HG02852 (cell line): ENCODE measurements around the gene VAV1.
"Not testable (repeated sequence)": the region's sequence is repeated elsewhere in the genome, so short reads cannot be mapped to it uniquely, and the experiment has no call there.

ENCODE experiments used
- ATAC-seq: cut with Tn5 transposase; IDR thresholded peaks from one replicate; pipeline ENCODE4 v1.9.1; 2021; ENCODE audit warnings: mild to moderate bottlenecking, moderate library complexity; ENCODE audit not compliant: unreplicated experiment

The VAV1 gene

GRCh38 chr19:6812612-6813011 is 40.1 kb downstream of the VAV1 start:
- ATAC-seq, result no peak

GRCh38 chr19:6813659-6814058 is 41.2 kb downstream of the VAV1 start:
- ATAC-seq, result no peak

- ATAC-seq, result no peak
Measured at GRCh38 chr19:6817179-6817578, 44.7 kb downstream of the VAV1 start.

- no peak for ATAC-seq
Measured at GRCh38 chr19:6818246-6818645, 45.7 kb downstream of the VAV1 start.

GRCh38 chr19:6819323-6819722 is 46.8 kb downstream of the VAV1 start:
- ATAC-seq, result no peak

DNA sequence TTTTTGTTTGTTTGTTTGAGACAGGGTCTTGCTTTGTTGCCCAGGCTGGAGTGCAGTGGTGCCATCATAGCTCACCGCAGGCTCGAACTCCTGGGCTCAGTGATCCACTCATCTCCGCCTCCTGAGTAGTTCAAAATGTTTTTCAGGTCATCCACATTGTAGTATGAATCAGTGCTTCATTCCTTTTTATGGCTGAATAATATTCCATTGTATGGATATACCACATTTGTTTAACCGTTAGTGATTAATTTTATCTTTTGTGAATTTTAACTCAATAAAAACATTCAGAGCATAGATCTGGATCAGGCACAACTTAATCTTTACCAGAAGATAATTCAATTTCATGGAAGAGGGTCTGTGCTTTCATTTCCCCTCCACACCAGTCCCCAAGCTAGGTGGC is 47.7 kb downstream of the VAV1 start:
- no peak for ATAC-seq

GRCh38 chr19:6821639-6822310 is 49.3 kb downstream of the VAV1 start:
- no peak for ATAC-seq

DNA sequence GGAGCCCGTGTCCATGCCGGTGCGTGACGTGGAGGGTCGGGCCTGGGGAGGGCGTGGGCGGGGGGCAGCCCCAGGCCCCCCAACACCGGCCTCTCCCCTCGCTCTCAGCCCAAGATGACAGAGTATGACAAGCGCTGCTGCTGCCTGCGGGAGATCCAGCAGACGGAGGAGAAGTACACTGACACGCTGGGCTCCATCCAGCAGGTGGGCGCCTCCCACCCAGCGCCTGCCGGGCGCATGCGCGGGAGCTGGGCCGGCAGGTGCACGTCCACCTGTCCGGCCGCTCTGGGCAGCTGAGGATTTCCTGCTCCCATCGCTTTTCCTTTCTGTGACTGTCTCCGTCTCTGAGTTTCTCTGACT is 49.8 kb downstream of the VAV1 start:
- no peak for ATAC-seq

DNA sequence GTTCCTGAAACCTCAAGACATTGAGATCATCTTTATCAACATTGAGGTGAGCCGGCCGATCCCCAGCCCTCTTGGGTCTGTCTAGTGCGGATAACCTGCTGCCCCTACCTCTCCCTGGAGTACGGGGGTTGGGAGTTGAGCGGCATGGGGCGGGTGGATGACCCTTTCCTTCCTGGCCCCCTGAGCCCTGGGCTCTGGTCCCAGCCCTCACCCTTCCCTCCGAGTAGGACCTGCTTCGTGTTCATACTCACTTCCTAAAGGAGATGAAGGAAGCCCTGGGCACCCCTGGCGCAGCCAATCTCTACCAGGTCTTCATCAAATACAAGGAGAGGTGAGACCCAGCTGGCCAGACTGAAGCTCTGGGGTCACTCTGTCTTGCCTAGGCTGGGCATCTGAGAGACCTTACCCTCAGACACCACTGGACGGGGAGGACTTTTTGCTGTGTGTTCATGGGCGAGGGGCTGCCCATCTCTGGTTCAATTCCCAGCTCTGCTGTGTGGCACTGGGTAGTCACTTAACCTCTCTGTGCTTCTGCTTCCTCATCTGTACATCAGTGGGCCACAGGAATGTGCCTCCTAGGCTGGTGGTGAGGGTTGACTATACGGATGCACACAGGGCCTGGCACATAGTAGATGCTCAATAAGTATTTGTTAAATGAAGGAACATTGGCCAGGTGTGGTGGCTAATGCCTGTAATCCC is 52.7 kb downstream of the VAV1 start:
- no peak for ATAC-seq

DNA sequence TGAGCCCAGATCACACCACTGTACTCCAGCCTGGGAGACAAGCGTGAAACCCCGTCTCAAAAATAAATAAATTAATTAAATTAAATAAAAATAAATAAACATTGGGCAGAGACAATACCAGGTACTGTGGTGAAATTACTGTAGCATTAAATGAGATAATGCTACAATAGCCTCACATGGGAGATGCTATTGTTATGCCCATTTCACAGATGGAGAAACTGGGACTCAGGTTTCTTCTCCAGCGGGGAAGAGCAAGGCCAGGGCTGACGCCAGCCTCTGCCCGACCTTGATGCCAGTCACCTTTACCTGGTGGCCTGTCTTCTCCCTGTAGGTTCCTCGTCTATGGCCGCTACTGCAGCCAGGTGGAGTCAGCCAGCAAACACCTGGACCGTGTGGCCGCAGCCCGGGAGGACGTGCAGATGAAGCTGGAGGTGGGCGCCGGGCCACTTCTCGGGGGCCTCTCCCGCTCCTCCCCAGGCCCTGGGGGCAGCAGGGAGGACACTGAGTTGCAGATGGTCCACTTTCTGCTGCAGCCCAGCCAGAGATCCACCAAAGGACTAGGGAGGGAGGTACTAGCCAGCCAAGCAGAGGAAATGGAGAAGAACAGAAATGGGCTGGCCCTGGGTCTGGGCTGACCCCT is 53.9 kb downstream of the VAV1 start:
- ATAC-seq, result no peak

DNA sequence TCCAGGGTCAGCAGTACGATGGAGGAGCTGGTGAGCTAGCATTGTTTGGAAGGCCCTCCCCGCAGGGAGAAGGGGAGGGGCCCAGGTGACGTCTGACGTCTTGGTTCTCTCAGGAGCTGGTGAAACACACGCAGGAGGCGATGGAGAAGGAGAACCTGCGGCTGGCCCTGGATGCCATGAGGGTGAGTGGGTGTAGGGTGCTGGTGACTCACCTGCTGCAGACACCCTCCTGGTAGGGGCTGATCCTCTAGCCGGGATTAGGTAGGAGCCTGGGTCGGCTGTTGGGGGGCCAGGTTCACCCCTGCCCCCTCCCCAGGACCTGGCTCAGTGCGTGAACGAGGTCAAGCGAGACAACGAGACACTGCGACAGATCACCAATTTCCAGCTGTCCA is 55.8 kb downstream of the VAV1 start:
- ATAC-seq, result no peak

DNA sequence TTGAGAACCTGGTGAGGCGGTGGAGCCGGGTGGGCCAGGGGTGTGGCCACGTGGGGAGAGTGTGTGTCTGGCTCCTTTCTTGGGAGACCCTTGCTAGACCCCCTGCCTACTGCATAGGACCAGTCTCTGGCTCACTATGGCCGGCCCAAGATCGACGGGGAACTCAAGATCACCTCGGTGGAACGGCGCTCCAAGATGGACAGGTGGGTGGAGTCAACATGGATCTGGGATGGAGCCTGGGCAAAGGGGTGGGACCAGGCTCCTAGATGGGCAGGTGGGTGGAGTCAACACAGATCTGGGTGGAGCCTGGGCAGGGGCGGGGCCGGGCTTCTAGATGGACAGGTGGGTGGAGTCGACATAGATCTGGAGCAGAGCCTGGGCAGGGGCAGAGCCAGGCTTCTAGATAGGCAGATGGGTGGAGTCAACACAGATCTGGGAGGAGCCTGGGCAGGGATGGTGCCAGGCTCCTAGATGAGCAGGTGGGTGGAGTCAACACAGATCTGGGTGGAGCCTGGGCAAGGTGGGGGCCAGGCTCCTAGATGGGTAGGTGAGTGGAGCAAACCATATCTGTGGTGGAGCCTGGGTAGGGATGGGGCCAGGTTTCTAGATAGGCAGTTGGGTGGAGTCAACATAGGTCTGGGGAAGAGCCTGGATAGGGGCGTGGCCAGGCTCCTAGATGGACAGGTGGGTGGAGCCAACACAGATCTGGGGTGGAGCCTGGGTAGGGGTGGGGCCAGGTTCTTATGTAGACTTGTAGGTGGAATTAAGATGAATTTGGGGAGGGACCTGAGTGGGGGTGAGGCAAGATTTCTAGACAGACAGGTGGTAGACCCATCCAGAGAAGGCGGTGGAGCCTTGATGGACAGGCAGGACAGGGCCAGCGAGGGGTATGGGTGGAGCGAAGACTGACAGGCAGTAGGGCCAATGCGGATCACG is 56.5 kb downstream of the VAV1 start:
- no peak for ATAC-seq

DNA sequence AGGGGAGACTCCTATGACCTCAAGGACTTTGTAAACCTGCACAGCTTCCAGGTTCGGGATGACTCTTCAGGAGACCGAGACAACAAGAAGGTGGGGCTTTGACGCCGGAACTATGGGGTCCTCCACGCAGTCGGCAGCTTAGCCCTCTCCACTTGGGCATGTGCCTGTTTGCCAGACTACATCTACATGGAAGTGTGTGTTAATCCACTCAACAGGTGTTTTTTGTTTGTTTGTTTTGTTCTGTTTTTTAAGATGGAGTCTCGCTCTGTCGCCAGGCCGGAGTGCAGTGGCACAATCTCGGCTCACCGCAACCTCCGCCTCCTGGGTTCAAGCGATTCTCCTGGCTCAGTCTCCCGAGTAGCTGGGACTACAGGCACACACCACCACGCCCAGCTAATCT is 57.3 kb downstream of the VAV1 start:
- not testable (repeated sequence) for ATAC-seq

- not testable (repeated sequence) for ATAC-seq
Measured at GRCh38 chr19:6831084-6831483, 58.6 kb downstream of the VAV1 start.

DNA sequence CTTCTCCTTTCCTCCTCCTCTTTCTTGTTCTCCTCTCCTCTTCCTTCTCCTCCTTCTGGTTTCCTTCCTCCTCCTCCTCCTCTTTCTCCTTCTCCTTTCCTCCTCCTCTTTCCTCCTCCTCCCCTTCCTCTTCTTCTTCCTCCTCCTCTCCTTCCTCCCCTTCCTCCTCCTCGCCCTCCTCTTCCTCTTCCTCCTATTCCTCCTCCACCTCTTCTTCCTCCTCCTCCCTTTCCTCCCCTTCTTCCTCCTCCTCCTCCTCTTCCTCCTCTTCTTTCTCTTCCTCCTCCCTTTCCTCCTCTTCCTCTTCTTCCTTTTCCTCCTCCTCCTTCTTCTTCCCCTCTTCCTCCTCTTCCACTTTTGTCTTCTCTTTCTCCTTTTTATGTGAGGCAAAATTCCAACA is 59.9 kb downstream of the VAV1 start:
- ATAC-seq, result no peak

DNA sequence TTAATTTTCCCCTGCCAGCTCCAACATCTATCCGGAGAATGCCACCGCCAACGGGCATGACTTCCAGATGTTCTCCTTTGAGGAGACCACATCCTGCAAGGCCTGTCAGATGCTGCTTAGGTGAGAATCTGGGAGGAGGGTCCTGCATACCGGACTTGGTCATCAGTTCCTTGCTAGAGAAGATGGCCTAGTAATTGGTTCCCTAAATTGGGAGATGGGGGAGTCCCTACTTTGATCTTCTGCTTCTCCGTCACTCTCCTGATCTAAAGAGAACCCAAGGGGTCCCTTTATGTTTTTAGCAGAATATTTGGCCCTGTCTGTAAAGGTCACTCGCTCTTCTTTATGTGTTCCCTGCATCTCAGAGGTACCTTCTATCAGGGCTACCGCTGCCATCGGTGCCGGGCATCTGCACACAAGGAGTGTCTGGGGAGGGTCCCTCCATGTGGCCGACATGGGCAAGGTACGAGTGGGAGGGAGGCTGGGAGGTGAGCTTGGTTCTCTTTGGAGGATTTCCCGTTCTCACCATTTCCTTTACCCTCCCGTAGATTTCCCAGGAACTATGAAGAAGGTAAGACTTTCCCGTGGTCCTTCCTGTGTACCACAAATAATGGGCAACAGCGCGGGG is 60.8 kb downstream of the VAV1 start:
- no peak for ATAC-seq

GRCh38 chr19:6834433-6834832 is 61.9 kb downstream of the VAV1 start:
- no peak for ATAC-seq

DNA sequence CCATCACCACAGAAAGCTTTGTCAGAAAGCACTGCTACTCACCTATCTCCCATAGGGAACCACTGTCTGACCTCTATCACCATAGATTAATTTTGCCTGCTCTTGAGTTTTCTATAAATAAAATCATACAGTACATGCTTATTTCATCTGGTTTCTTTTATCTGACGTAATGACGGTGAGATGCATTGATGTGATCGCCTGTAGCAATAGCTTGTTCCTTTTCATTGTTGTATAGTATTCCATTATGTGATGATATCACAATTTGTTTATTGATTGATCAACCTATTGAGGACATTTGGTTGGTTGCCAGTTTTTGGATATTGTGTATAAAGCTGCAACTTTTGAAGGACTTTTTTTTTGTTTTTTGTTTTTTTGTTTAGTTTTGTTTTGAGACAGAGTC is 63.0 kb downstream of the VAV1 start:
- ATAC-seq, result no peak

- ATAC-seq, result no peak
Measured at GRCh38 chr19:6837525-6837924, 65.0 kb downstream of the VAV1 start.

DNA sequence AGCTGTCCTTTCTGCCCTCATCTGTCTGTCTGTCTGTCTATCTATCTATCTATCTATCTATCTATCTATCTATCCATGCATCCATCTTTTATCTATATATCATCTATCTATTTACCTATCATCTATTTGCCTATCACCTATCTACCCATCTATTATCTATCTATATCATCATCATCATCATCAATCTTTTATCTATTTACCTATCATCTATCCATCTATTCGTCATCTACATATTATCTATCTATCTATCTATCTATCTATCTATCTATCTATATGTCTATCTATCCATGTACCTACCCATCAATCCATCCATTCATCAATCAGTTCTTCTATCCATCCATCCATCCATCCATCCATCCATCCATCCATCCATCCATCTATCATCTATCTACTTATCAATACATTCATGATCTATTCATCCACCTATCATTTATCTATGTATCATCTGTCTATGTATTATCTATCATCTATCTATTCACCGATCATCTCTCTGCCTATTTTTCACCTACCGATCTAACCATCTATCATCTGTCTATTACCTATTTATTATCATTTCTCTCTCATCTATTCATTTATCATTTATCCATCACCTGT is 65.7 kb downstream of the VAV1 start:
- ATAC-seq, result no peak
